ENCODE data around the gene ATR.

The ATR gene

GRCh38 chr3:142622405-142622804, 43.9 kb upstream of the ATR start:
- Histone ChIP-seq H3K27me3 (replicated peaks; ENCODE audit: control insufficient read depth, insufficient read depth, low read length) (no peaks in the 10 kb centered on the region), H3K36me3 (ENCODE audit: control insufficient read depth, insufficient read depth, low read length) (no peaks in the 10 kb centered on the region), H3K4me3 (replicated peaks; ENCODE audit: low read depth, low read length) (no peak overlapping the region)
- no peak for DNase-seq (ENCODE audit: extremely low read depth, insufficient read length)
- no peak for TF ChIP-seq CTCF (IDR thresholded peaks at IDR 0.05; ENCODE audit: insufficient read depth, low read length, poor library complexity, severe bottlenecking)

GRCh38 chr3:142618917-142619461, 40.5 kb upstream of the ATR start:
- TF ChIP-seq CTCF (IDR thresholded peaks at IDR 0.05; ENCODE audit: insufficient read depth, low read length, poor library complexity, severe bottlenecking): no peak
- H3K27me3 ChIP-seq (replicated peaks; ENCODE audit: control insufficient read depth, insufficient read depth, low read length): no peaks in the 10 kb centered on the region; the same call in 1 of the 2 replicates
- H3K4me3 ChIP-seq (replicated peaks; ENCODE audit: low read depth, low read length): no peak overlapping the region
- no peaks in the 10 kb centered on the region for H3K36me3 ChIP-seq (ENCODE audit: control insufficient read depth, insufficient read depth, low read length)
- no peak for DNase-seq (ENCODE audit: extremely low read depth, insufficient read length)

GRCh38 chr3:142615171-142615570, 36.6 kb upstream of the ATR start:
- H3K4me3 ChIP-seq (replicated peaks; ENCODE audit: low read depth, low read length): no peak overlapping the region
- H3K27me3 ChIP-seq (replicated peaks; ENCODE audit: control insufficient read depth, insufficient read depth, low read length): no peaks in the 10 kb centered on the region; the same call in 1 of the 2 replicates
- H3K36me3 ChIP-seq (ENCODE audit: control insufficient read depth, insufficient read depth, low read length): no peaks in the 10 kb centered on the region
- DNase-seq (ENCODE audit: extremely low read depth, insufficient read length): no peak
- no peak for TF ChIP-seq CTCF (IDR thresholded peaks at IDR 0.05; ENCODE audit: insufficient read depth, low read length, poor library complexity, severe bottlenecking)

- no peaks in the 10 kb centered on the region for H3K36me3 ChIP-seq (ENCODE audit: control insufficient read depth, insufficient read depth, low read length)
- no peak overlapping the region for H3K4me3 ChIP-seq (replicated peaks; ENCODE audit: low read depth, low read length)
- no peak for DNase-seq (ENCODE audit: extremely low read depth, insufficient read length)
- no peaks in the 10 kb centered on the region; the same call in 1 of the 2 replicates for H3K27me3 ChIP-seq (replicated peaks; ENCODE audit: control insufficient read depth, insufficient read depth, low read length)
- no peak for TF ChIP-seq CTCF (IDR thresholded peaks at IDR 0.05; ENCODE audit: insufficient read depth, low read length, poor library complexity, severe bottlenecking)
Measured at GRCh38 chr3:142614059-142614626, 35.6 kb upstream of the ATR start.

- no peak for DNase-seq (ENCODE audit: extremely low read depth, insufficient read length)
- Histone ChIP-seq H3K4me3 (replicated peaks; ENCODE audit: low read depth, low read length) (no peak overlapping the region), H3K36me3 (ENCODE audit: control insufficient read depth, insufficient read depth, low read length) (no peaks in the 10 kb centered on the region), H3K27me3 (replicated peaks; ENCODE audit: control insufficient read depth, insufficient read depth, low read length) (no peaks in the 10 kb centered on the region; the same call in 1 of the 2 replicates)
- TF ChIP-seq CTCF (IDR thresholded peaks at IDR 0.05; ENCODE audit: insufficient read depth, low read length, poor library complexity, severe bottlenecking): no peak
Measured at GRCh38 chr3:142613491-142613890, 35.0 kb upstream of the ATR start.
